CMK (cell line): Measurements from ENCODE around the gene ZNF423.

Source experiments
- DNase-seq: peaks from one replicate; pipeline ENCODE4 v3.0.0-alpha.2; 2010; ENCODE audit warnings: low read depth

The ZNF423 gene

DNA sequence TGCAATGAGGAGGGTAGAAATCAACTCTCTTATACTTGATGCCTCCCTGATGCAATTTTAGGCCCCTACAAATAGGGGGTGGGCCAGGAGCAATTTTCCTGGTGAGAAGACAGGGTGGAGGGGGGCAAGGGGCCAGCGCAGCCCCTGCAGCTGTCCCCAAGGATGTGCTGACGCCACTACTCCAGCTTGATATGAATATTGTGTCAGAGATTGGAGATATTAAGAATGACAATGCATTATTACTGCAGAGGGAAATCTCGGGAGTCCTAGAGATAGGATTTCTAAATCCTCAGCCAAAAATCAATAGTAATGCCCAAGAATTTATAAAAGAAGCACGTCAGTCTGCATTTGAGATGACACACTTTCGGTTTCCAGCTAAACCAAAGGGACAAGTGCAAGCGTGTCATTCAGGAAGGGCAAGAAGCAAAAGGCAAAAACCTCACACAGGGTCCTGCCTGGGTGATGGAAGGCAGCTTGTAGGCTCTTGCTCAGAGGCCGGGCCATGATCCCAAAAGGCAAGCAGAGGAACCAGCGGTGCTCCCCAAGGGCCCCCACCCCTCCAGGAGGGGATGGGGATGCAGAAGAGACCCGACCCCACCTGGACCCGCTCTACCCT lies 303.5 kb downstream of the ZNF423 start:
- no peak for DNase-seq

DNA sequence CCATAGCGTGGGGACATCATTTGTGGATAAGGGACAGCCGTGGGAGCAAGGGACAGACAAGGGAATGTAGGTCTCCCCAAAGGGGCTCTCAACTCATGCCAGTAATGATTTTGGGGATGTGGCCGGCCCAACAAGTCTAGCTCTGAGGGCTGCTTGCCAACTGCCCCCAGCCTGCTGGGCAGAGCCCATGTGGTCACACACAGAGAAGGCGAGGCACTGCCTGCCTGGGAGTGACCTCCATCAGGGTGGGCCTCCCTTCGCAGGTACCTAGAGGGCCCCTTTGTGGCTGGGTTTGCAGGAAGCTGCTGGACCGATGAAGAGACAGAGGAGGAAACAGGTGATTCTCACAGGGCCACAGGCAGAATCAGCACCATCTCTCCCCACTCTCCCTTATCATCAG lies 305.2 kb downstream of the ZNF423 start:
- DNase-seq, result no peak

DNA sequence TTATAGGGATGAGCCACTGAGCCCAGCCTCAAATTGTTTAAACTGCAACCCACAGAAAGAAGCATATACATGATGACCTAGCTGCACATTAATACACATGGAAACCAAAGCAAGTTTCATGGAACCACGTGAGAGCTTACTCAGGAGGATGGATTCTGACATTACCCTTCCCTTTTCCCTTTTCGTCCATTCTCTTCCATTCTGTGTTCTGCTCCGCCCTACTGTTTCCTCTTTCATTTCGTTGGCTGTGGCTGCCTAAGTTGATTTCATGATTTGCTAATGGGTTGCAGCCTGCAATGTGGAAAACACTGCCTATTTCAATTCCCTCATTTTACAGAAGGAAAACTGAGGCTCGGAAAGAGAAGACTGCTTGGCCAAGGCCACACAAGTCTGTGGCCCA lies 305.8 kb downstream of the ZNF423 start:
- DNase-seq, result no peak

DNA sequence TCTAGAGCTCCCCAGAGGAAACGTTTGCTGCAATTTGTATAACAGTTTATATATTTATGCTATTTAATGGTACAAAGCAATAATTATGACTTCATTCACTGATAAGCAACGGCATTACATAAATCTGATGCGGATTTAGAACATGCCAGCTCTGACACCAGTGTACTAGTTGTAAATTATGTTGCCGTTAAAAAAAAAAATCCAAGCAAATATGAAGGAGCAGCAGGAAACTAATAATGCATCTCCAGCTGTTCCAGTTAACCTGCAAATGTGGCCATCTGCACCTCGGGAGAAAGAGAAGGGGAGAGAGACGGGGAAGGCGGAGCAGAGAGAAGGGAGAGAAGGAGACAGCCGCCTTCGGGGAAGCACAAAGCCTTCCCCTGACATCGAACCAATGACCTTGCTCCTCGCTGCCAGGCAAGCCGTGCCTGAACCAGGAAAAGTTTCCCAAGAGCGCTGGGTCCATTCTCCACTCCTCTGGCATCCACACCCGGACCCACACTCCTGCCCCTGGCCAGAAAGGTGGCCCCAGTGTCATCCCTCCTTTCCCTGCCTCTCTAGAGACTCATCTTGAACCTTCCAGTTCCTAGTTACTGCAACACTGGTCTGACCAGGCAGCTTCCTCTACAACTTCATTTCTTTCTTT lies 307.5 kb downstream of the ZNF423 start:
- DNase-seq, result no peak

DNA sequence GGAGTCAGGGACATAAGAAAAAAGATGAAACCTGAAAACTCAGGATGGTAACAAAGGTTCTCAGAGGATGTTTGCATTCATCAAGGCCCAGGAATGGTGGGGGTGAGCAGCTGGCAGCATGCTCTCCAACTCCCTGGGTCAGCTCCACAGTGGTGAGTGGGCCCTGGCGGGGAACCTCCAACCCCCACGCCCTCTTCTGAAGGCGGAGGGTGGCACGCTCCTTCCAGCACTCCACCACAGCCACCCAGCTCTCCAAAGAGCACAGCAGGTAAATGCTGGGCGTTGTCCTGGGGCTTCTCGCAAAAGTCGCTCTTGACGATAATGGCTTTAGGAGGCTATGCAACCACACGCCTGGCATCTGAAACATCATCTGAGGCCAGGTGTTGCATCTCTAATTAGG lies 308.5 kb downstream of the ZNF423 start:
- DNase-seq, result no peak

DNA sequence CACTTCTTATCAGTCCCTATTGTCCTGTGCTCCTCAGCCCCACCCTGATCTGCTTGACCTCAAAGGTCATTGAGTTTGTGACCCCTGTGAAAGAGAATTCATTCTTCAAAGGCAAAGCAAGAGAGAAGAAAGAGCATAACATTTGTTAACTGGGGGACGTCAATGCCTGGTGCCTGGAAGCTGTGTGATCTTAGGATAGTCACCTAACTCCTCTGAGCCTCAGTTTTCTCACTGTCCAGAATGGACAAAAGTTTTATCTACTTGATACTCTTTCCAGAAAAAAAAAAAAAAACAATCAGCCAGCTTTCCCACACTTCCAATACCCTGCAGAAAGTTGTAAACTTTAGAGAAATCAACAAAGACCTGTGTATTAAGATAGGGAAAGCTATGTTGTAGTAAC lies 309.2 kb downstream of the ZNF423 start:
- no peak for DNase-seq

DNA sequence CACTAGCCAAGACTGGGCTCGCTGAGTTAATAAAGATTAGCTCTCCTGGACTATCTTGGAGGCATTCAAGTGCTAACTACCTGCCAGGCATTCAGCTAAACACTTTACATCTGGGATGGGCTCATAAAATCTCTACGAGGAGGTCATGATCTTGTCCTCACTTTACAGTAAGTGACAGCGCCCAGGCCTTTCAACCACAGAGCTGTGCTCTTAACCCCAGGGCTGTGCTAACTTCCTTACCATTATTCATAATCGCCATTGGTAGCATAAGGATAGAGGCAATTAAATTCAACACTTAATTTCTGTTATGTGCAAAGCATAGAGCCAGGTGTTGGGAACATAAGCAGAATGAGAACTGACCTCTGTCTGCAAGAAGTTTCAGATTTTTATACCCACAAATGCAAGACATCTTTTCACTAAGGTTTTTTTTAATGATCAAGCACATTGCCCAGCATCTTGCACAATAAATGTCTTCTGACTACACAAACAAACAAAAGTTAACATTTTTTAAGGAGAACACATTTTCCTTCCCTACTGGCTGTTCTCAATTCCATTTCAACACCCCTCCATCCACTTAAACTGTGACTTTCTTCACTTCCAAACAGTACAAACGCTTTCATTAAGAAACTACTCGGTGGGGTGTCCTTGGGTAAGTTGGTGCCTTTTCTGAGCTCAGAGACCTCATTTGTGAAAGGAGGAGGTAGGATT lies 310.0 kb downstream of the ZNF423 start:
- DNase-seq, result no peak

DNA sequence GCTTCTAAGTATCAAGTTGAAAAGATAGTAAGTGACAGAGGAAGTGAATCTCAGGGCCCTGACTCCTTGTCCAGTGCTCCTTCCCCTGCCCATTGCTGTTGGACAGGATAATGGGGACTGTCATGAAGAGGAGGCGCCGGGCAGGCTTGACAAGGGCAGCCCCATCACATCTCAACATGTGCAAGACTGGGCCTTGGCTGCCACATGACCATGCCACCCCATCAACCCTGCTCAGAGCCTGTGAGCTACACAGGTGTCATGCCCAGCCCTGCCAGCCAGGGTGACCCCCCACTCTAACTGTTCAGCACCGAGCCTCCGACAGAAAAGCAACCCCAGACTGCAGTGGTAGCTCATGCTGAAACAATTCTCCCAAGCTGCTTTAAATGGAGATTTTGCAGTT lies 310.7 kb downstream of the ZNF423 start:
- no peak for DNase-seq

DNA sequence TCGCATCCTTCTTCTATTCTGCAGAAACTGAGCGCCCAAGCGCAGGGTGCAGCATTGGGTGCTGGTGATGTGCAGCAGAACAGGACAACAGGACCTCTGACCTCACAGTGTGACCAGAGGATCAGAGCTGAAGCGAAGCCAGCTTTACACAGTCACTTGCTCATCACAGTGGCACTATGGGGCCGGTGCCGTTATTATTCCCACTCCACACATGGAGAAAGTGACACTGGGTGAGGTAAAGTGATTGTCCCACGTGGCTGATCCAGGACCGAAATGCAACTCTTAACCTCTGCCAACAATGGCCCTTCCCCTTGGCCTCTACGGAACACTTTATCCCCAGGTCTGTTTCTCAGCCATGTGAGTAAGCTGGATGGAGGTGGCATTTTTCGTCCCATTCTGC lies 311.1 kb downstream of the ZNF423 start:
- no peak for DNase-seq

DNA sequence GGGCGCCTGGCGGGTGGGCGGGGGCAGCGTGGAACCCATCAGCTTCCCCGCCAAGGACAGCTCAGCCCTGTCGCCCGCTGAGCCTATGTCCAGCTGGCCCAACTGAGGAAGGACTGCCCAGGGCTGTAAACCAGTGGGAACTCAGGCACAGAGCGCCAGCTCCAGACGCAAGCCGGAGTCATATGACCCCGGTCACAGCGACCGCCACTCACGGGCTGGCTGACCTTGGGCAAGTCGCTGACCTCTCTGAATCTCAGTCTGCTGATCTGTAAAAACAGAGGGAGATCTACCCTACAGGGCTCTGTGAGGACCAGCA lies 312.3 kb downstream of the ZNF423 start:
- DNase-seq, result no peak

DNA sequence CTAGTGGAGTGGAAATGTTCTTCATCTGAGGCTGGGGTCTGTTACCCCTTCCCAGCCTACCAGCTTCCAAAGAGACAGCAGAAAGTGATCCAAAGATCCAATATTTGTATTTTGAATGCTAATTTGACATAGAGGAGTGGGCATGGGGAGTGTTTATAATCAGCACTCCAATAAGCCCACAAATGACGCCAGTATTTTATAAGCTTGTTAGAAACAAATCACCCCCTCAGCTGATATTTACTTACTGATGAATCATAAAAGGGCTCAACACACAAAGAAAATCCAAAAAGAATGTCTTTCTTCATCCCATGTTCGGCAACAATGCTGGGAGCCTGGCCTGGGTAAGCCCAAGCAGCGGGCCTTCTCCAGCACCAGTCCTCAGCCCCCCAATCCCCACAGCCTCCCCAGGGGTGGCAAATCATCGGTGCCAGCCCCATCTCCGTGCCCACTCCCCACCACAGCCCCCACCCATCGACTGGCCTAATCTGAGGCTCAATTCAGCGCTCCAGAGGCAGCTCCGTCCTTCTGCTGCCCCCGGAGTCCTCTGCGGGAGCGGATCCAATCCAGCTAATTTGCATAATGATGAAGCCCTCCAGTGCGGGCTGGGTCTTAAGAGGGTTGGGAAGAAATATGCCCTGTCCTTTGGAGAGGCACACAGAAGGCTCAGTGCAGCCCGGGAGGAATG lies 312.8 kb downstream of the ZNF423 start:
- no peak for DNase-seq

DNA sequence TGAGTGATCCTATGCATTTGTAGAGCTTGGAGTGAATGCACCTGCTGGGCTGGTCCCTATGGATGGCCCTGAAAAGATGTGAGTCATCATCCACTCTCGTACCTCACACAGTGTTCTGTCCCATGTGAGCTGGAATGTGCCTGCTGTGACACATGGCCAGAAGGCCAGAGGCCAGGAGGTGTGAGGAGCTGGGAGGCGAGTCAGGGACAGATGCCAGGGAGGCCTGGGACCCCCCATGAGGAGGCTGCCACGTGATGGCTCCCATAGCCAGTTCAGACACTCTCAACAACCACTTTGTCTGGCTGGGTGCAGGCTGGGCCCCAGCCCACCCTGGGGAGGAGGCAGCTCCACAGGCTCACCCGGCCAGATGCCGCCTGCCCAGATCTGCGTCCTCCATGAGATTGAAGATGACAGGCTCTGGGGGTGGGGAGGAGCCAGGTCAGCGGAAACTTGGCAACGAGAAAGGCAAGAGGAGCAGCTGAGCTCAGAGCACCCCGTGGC lies 313.5 kb downstream of the ZNF423 start:
- no peak for DNase-seq

DNA sequence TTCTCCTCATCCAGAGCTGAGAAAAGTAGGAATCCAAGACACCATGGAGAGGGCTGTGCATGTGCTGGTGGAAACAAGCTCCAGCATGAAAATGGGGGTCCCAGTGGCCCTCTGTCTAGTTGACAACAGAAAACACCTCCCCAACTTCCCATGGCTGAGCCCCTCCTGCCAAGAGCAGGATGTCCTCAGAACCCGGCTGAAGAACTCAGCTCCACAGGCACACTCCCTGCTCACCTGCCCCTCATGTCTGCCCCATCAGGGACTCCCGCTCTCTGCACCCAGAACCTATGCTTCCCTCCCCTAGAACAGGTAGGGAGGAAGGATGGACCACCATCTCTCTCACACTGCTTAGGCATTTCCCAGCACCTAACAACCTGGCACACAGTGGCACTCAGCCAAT lies 315.1 kb downstream of the ZNF423 start:
- no peak for DNase-seq

DNA sequence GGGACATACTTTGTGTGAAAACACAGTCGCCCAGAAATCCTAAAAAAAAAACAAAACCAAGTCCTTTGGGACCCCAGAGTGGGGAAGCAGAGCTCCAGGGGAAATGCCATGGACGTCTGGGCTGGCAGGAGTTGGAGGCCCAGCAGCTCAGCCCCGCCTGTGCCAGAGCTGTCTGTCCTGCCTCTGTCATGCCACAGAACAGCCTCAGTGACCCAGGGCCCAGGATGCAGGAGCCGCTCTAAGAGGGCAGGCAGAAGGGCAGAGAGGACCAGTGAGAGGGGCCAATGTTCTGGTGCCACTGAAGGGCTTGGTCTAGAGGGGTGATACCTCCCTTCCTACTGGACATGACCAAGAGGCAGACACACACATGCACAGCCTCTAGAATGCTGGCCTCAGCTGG lies 316.2 kb downstream of the ZNF423 start:
- no peak for DNase-seq

DNA sequence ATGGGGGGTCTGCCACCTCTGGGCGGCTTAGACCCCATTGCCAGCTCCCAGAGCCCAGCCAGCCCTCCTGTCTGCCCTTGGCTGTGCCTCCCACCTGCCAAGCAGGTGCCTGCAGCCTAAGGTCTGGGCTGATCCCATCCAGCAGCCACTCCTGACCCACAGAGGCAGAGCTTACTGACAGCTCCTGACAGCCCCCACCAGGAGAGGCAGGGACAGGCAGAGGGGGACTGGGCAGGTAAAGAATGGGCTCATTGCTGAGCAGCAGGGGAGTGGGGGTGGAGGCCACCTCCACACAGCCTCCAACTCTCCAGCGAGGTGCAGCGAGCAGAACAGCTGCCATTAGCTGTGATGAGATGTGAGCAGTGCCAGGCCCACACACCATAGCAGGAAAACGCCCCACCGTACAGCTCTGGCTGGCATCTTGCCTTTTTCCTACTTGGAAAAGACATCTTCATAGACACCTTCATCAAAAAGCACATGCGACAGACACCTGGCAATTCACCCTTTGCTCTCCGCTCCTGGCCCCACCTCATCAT lies 317.9 kb downstream of the ZNF423 start:
- no peak for DNase-seq

DNA sequence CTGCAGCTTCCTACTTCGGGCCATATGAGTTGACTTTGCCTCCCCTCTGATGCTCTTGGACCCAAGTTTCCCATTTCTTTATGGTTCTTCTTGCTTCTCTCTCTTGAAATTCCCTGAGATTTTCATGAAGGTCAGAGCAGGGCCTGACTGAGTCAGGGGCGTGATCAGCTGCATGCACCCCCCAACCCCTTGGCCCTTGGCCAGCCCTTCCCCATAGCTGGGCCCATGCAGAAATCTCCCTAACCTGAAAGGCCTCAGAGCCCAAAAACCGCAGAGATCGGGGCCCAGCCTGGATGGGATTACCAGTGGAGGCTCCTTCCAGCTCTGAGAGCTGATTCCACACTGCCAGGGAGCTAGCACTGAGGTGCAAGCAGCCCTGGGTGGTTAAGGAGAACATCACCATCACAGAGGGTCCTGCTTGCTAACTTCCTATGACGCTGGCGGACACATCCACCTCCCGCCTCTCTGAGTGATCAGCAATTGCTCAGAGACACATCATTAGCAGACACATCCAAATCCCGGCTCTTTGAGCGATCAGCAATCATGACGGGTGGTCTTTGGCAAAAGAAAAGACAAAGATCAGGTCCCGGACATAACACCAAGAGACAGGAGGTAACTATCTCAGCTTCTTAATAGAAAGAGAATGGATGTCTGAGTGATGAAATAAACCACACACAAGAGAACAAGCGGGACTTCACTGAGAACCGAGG lies 320.9 kb downstream of the ZNF423 start:
- DNase-seq, result no peak

DNA sequence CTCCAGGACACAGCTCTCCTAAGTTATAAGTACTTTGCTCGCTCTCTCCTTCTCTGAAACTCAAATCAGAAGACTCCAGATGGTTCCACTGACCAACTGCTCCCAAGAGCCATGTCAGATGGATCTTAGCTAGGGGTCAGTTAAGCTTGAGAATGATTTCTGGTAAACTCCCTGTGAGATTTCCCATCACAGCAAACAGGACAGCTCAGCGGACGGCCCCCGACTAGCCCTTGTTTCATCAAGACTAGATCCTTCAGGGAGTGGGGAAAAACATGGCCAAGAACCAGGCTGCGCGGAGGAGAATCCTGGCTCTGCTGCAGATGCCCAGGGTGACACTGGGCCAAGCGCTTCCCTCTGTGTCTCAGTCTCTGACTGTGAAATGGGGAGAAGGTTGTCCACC lies 322.5 kb downstream of the ZNF423 start:
- DNase-seq, result no peak

DNA sequence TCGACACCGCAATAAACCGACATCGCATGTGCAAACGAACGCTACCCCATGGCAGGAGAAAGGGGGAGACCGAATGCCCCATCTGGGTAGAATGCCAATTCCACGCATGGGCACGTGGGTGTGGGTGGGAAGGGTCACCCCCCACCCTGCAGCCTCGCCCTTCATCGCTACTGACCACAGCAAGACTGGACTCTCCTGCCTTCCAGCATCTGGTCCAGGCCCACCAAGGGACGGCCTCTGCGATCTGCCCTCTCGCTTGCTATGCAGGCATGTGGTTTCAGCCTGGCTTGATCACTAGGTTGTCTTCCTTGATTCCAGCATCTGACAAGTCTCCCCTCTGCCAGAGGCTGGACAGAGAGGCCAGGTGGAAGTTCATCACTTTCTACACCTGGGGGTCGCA lies 323.0 kb downstream of the ZNF423 start:
- DNase-seq, result no peak

DNA sequence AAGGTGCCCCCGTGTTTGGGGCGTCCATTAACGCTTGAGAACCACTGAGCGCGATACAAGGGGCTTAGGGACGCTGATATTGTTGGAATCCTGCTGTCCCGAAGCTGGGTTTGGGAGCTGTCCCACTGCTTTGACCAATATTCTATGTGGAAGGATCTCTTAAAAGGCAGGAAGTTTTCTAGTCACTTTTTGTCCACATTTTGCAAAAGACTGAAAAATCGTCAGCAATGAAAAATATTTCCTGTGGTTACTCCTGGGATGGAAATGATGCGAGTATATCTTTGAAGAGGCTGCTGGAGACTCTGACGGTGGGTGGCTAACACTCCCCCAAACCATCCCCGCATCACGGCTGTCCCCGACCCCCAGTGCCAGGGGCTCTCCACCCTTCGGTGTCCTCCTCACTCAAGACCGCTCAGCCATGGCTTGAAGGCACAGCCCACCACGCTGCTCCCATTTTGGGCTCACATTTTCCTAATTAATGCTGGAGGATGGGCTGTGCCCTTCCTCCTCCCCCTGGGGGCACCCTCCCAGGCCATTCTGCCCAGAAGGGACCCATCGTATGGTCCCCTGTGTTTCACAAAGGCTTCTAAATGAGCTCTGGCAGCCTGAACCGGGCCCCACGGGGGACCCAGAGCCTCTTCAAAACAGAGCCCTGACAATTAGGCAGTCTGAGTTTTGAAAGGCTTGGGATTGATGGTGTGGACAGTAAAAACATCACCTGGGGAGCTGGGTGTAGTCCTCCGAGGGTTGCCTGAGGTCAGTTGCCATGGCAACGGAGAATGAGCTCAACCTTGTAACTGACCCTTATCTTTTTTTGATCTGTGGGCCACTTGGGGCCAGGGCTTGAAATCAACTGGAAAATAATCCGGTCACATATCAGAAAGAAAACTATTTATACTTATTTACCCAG lies 323.7 kb downstream of the ZNF423 start:
- no peak for DNase-seq

DNA sequence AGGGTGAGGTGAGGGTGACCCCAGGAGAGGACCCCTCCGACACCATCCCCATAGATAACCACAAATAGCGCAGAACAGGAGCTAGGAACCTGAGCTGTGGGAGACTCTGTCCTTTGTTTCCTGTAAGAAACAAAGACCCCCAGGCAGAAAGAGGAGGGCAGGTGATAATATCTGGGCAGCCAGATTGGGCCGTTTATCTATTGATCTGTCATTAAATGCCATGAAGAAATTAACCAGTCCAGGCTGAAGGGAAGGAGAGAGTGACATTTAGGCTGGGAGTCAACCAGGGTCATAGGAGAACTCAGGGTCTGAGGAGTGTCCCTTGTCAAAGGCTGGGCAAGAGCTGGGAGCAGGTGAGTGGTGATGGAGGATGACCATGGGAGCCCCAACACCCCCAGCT lies 324.5 kb downstream of the ZNF423 start:
- no peak for DNase-seq

DNA sequence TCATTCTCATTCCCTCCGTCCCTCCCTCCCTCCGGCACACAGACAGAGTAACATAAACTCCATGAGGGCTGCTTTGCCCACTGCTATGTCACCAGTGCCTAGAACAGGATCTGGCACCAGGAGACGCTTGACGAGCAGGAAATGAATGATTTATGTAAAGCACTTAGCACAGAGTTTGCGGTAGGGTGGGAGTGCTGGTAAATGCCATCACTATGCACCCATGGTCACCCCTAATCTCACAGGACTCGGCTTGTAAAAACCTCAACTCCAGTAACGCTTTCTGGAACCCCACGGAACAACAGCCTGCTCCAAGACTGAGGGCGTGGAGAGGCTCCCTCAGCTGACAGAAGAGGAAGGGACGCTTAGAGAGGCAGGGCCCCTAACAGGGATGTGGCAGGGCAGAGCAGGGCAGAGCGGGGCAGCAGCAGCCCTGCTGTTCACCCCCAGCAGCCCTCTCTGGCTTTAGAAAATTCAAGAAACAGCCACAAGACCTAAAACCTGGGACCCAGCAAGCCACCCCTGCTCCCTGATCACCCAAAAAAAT lies 325.4 kb downstream of the ZNF423 start:
- DNase-seq, result no peak
